Retinal pigment epithelial cell (primary cell): ENCODE measurements around the gene GCLM.

Source experiments
- DNase-seq: peaks from one replicate; pipeline ENCODE4 v3.0.0-alpha.2; 2010; ENCODE audit warnings: low read depth
- H3K4me3 ChIP-seq: 2 replicates; pipeline ENCODE4 v1.5.1; 2011; ENCODE audit warnings: mild to moderate bottlenecking, low read length, control low read depth, moderate library complexity
- CTCF ChIP-seq: conservative IDR thresholded peaks from 2 replicates; pipeline ENCODE4 v1.5.1; 2011; ENCODE audit warnings: low read depth, low read length, control low read depth, inconsistent platforms

Gene GCLM

GRCh38 chr1:93846206-93846991 lies 62.8 kb downstream of the GCLM start:
- peak; percentile 18 for TF ChIP-seq CTCF
- no peak for DNase-seq
- H3K4me3 ChIP-seq, result peak overlapping the region; percentile 83

GRCh38 chr1:93845538-93846205 lies 63.6 kb downstream of the GCLM start:
- no peak for TF ChIP-seq CTCF
- H3K4me3 ChIP-seq, result peak overlapping the region; percentile 83
- peak; percentile 69 for DNase-seq

GRCh38 chr1:93844262-93845045 lies 64.8 kb downstream of the GCLM start:
- no peak overlapping the region for H3K4me3 ChIP-seq
- no peak for DNase-seq
- peak; percentile 89 for TF ChIP-seq CTCF

- no peak overlapping the region for H3K4me3 ChIP-seq
Observed at GRCh38 chr1:93842750-93843500, 66.3 kb downstream of the GCLM start.

GRCh38 chr1:93841771-93842170 lies 67.5 kb downstream of the GCLM start:
- no peak for TF ChIP-seq CTCF
- DNase-seq, result no peak
- no peak overlapping the region for H3K4me3 ChIP-seq

More at GRCh38 chr1:93842750-93843500, 66.3 kb downstream of the GCLM start:
- TF ChIP-seq CTCF, result no peak
- no peak for DNase-seq

- DNase-seq, result no peak
- H3K4me3 ChIP-seq, result no peak overlapping the region
- no peak for TF ChIP-seq CTCF
Observed at GRCh38 chr1:93840956-93841482, 68.2 kb downstream of the GCLM start.
